ENCODE measurements around the gene PTBP2. TPM values are rescaled to one million over a fixed set of nuclear protein-coding genes. Genes with fewer than 3 reads are reported as not detected.

PTBP2 gene
- total and polyA plus RNA-seq, 7 donors: 5.5 to 20.3 (median 9.3) TPM

DNA sequence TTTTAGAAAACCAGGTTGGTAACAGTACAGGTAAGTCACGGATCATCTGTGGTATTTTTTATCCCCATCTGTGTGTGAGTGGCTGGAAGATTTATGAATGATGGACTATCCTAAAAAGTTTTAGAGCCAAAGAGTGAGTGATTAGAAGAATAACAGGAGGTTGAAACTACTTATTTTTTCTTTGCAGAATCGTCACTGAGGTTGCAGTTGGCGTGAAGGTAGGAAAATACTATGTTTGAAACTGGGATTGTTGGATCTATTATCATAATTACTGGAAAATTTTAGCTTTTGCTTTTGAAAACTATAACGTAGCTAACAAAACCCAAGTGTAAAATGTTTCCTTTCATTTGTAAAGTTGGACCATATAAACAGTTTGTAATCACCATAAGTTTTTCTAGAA, 1.8 kb downstream of the PTBP2 start:
- no peak for ATAC-seq

DNA sequence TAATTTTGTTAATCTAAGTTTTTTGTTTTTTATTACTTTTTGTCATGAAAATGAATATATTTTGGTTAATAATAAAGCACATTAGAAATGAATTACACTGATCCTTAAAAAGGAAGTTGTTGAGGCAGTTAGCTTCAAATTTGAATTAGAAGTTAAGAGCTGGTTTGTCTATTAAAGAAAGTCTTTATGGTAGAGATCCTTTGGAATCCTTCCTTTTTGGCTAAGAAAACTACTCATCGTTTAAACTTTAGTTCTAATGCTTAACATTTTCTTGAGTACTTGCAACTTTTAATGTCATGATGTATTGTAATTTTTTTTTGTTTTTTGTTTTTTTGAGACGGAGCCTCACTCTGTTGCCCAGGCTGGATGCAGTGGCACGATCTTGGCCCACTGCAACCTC, 2.4 kb downstream of the PTBP2 start:
- peaks cover 18% of the 10 kb centered on the region for H3K4me1 ChIP-seq
- H3K27me3 ChIP-seq (ENCODE audit: insufficient read depth in 3 of 3, low read length in 2 of 3): no peaks in the 10 kb centered on the region
- peak overlapping the region; percentile 96 for H3K4me3 ChIP-seq
- TF ChIP-seq, protein P1, sequence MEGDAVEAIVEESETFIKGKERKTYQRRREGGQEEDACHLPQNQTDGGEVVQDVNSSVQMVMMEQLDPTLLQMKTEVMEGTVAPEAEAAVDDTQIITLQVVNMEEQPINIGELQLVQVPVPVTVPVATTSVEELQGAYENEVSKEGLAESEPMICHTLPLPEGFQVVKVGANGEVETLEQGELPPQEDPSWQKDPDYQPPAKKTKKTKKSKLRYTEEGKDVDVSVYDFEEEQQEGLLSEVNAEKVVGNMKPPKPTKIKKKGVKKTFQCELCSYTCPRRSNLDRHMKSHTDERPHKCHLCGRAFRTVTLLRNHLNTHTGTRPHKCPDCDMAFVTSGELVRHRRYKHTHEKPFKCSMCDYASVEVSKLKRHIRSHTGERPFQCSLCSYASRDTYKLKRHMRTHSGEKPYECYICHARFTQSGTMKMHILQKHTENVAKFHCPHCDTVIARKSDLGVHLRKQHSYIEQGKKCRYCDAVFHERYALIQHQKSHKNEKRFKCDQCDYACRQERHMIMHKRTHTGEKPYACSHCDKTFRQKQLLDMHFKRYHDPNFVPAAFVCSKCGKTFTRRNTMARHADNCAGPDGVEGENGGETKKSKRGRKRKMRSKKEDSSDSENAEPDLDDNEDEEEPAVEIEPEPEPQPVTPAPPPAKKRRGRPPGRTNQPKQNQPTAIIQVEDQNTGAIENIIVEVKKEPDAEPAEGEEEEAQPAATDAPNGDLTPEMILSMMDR (IDR thresholded peaks at IDR 0.05): no peak
- peaks cover 0 to 27% of the 10 kb centered on the region in 2 donors for H3K36me3 ChIP-seq (ENCODE audit: insufficient read depth in 1 of 2, low read depth in 1 of 2)
- H3K27ac ChIP-seq: no peak overlapping the region
- H3K9me3 ChIP-seq: no peaks in the 10 kb centered on the region
- DNase-seq: no peak
- intact Hi-C loops (cut with DNase I): no loop called here
- 59 to 72% (median 69%) methylated on average over 3 of the region's 3 CpGs for WGBS, 3 donors
- no peak for ATAC-seq

More for the DNA sequence above, 1.8 kb downstream of the PTBP2 start:
- peaks cover 15% of the 10 kb centered on the region for H3K4me1 ChIP-seq
- peak overlapping the region; percentile 96 for H3K4me3 ChIP-seq
- no peaks in the 10 kb centered on the region for H3K27me3 ChIP-seq (ENCODE audit: insufficient read depth in 3 of 3, low read length in 2 of 3)
- no peak for DNase-seq
- 40 to 52% (median 42%) methylated on average over 4 of the region's 4 CpGs for WGBS, 3 donors
- TF ChIP-seq, protein P1 (IDR thresholded peaks at IDR 0.05): no peak
- intact Hi-C loops (cut with DNase I): no loop called here
- H3K27ac ChIP-seq: peak overlapping the region; percentile 94
- peaks cover 0 to 27% of the 10 kb centered on the region in 2 donors for H3K36me3 ChIP-seq (ENCODE audit: insufficient read depth in 1 of 2, low read depth in 1 of 2)
- no peaks in the 10 kb centered on the region for H3K9me3 ChIP-seq

DNA sequence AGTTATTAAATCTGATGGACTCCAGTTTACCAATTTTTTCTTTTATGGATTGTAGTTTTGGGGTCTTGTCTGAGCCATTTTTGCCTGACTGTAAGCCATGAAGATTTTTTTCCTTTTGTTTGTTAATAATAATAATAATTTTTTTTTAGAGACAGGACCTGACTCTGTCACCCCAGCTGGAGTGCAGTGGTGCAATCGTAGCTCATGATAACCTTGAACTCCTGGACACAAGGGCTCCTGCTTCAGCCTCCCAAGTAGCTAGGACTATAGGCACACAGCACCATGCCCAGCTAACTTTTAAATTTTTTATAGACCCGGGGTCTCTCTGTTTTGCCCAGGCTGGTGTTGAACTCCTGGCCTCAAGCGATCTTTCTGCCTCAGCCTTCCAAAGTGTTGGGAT, 6.3 kb downstream of the PTBP2 start:
- no peak overlapping the region for H3K27ac ChIP-seq
- H3K27me3 ChIP-seq (ENCODE audit: insufficient read depth in 3 of 3, low read length in 2 of 3): no peaks in the 10 kb centered on the region
- TF ChIP-seq, protein P1 (IDR thresholded peaks at IDR 0.05): no peak
- DNase-seq (no peak), ATAC-seq (no peak)
- intact Hi-C loops (cut with DNase I): no loop called here
- peaks cover 0 to 27% of the 10 kb centered on the region in 2 donors for H3K36me3 ChIP-seq (ENCODE audit: insufficient read depth in 1 of 2, low read depth in 1 of 2)
- no peaks in the 10 kb centered on the region for H3K9me3 ChIP-seq
- no peak overlapping the region for H3K4me3 ChIP-seq
- H3K4me1 ChIP-seq: peaks cover 44% of the 10 kb centered on the region
- WGBS, 3 donors: 86 to 96% (median 91%) methylated on average over 3 of the region's 3 CpGs

DNA sequence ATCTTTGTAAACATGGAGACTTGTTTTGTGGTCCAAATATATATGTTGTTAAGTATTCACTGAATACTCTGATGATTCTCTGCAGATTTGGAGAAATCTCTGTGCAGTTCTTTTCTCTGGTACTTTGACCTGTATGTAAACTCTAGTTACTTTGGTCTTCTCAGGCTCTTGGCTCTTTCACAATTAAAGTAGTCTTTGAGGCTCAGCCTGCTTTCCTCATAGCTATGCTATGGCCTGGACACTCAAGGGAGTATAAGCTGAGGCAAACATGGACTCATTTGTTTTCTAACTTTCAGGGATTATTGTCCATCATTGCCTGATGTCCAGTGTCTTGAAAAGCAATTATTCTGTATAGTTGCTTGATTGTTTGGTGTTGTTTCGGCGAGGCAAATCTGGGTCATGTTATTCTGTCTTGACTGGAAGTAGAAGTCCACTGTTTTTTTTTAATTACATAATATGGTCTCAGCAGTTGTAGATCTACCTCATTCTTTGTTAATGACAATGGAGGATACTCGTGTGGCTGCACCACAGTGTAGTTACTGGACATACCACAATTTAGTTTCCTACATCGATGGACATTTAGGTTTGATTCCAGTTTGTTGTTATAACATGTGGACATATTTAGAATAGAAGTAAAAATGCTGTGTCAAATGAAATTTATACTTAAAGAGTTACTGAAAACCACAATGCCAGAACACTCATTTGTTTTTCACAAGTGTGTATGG, 9.2 kb downstream of the PTBP2 start:
- H3K4me1 ChIP-seq: peaks cover 37% of the 10 kb centered on the region
- DNase-seq: no peak
- 53 to 60% (median 55%) methylated on average over 4 of the region's 4 CpGs for WGBS, 3 donors
- ATAC-seq: peak in 1 of 4 donors; percentile 44
- intact Hi-C loops (cut with DNase I): no loop called here
- no peaks in the 10 kb centered on the region for H3K27me3 ChIP-seq (ENCODE audit: insufficient read depth in 3 of 3, low read length in 2 of 3)
- peaks cover 5% of the 10 kb centered on the region for H3K9me3 ChIP-seq
- H3K27ac ChIP-seq: no peak overlapping the region
- no peak overlapping the region for H3K4me3 ChIP-seq
- peaks cover 0 to 14% of the 10 kb centered on the region in 2 donors for H3K36me3 ChIP-seq (ENCODE audit: insufficient read depth in 1 of 2, low read depth in 1 of 2)
- TF ChIP-seq, protein P1 (IDR thresholded peaks at IDR 0.05): no peak

All from psoas muscle (tissue), 8 donors.